ENCODE results near the gene AFAP1L2. TPM values are rescaled to one million over a fixed set of nuclear protein-coding genes. Genes with fewer than 3 reads are reported as not detected.

AFAP1L2 gene
- polyA plus RNA-seq, 3 donors: 0.01 to 0.43 TPM; not detected in 1

- TF ChIP-seq CTCF (IDR thresholded peaks at IDR 0.05): no peak
These were observed 81.3 kb downstream of the AFAP1L2 start for GRCh38 chr10:114323023-114323422.

GRCh38 chr10:114322344-114322743 lies 82.0 kb downstream of the AFAP1L2 start:
- 98% methylated on average over 5 of the region's 5 CpGs for WGBS (ENCODE audit: insufficient coverage)
- H3K27me3 ChIP-seq (ENCODE audit: control insufficient read depth in 2 of 2, insufficient read depth in 2 of 2, low read length in 2 of 2): no peaks in the 10 kb centered on the region
- no peak overlapping the region for H3K4me3 Mint-ChIP-seq
- no peaks in the 10 kb centered on the region for H3K4me1 Mint-ChIP-seq
- H3K27me3 Mint-ChIP-seq (ENCODE audit: low read depth in 3 of 3): peaks cover 0 to 5% (median 0%) of the 10 kb centered on the region in 3 donors
- H3K27ac Mint-ChIP-seq: no peak overlapping the region
- TF ChIP-seq CTCF (IDR thresholded peaks at IDR 0.05): no peak
- no peaks in the 10 kb centered on the region for H3K36me3 Mint-ChIP-seq
- H3K4me2 ChIP-seq (replicated peaks; ENCODE audit: extremely low read depth, low read length, poor library complexity, severe bottlenecking): no peak overlapping the region
- H3K4me1 ChIP-seq (ENCODE audit: control insufficient read depth in 1 of 2, insufficient read depth in 2 of 2, low read length in 2 of 2): no peaks in the 10 kb centered on the region
- H3K9ac ChIP-seq (ENCODE audit: insufficient read depth, low read length, poor library complexity, severe bottlenecking): no peak overlapping the region
- H3K36me3 ChIP-seq (replicated peaks in 1 of 2; ENCODE audit: control insufficient read depth in 1 of 2, insufficient read depth in 2 of 2, low read length in 2 of 2): no peaks in the 10 kb centered on the region
- no peak overlapping the region for H2AFZ ChIP-seq (ENCODE audit: insufficient read depth, low read depth, low read length, poor library complexity, severe bottlenecking)
- no peaks in the 10 kb centered on the region for H3K9me3 ChIP-seq (replicated peaks in 1 of 2; ENCODE audit: control insufficient read depth in 1 of 2, insufficient read depth in 1 of 2, low read length in 2 of 2)
- intact Hi-C loops (cut with micrococcal nuclease): no loop called here
- no peak for DNase-seq
- H3K27ac ChIP-seq (ENCODE audit: low read depth in 1 of 2, low read length in 2 of 2): no peak overlapping the region
- H4K20me1 ChIP-seq (ENCODE audit: insufficient read depth, low read length): no peaks in the 10 kb centered on the region
- peaks cover 0 to 9% (median 0%) of the 10 kb centered on the region in 7 donors for H3K9me3 Mint-ChIP-seq
- H3K4me3 ChIP-seq (replicated peaks in 1 of 3; ENCODE audit: low read depth in 2 of 3, low read length in 3 of 3): no peak overlapping the region
- H3K79me2 ChIP-seq (ENCODE audit: insufficient read depth, low read length): no peaks in the 10 kb centered on the region

More at GRCh38 chr10:114323023-114323422, 81.3 kb downstream of the AFAP1L2 start:
- no peak overlapping the region for H3K4me2 ChIP-seq (replicated peaks; ENCODE audit: extremely low read depth, low read length, poor library complexity, severe bottlenecking)
- intact Hi-C loops (cut with micrococcal nuclease): no loop called here
- 100% methylated on average over 4 of the region's 5 CpGs for WGBS (ENCODE audit: insufficient coverage)
- no peaks in the 10 kb centered on the region for H3K9me3 ChIP-seq (replicated peaks in 1 of 2; ENCODE audit: control insufficient read depth in 1 of 2, insufficient read depth in 1 of 2, low read length in 2 of 2)
- Mint-ChIP-seq H3K4me3 (no peak overlapping the region), H3K9me3 (peaks cover 0 to 9% (median 0%) of the 10 kb centered on the region in 7 donors), H3K36me3 (no peaks in the 10 kb centered on the region), H3K4me1 (no peaks in the 10 kb centered on the region), H3K27ac (no peak overlapping the region), H3K27me3 (ENCODE audit: low read depth in 3 of 3) (peaks cover 0 to 5% (median 0%) of the 10 kb centered on the region in 3 donors)
- DNase-seq: no peak
- no peaks in the 10 kb centered on the region for H3K27me3 ChIP-seq (ENCODE audit: control insufficient read depth in 2 of 2, insufficient read depth in 2 of 2, low read length in 2 of 2)
- H3K79me2 ChIP-seq (ENCODE audit: insufficient read depth, low read length): no peaks in the 10 kb centered on the region
- no peaks in the 10 kb centered on the region for H4K20me1 ChIP-seq (ENCODE audit: insufficient read depth, low read length)
- H3K27ac ChIP-seq (ENCODE audit: low read depth in 1 of 2, low read length in 2 of 2): no peak overlapping the region
- H3K4me3 ChIP-seq (replicated peaks in 1 of 3; ENCODE audit: low read depth in 2 of 3, low read length in 3 of 3): no peak overlapping the region
- H2AFZ ChIP-seq (ENCODE audit: insufficient read depth, low read depth, low read length, poor library complexity, severe bottlenecking): no peak overlapping the region
- H3K9ac ChIP-seq (ENCODE audit: insufficient read depth, low read length, poor library complexity, severe bottlenecking): no peak overlapping the region
- H3K4me1 ChIP-seq (ENCODE audit: control insufficient read depth in 1 of 2, insufficient read depth in 2 of 2, low read length in 2 of 2): no peaks in the 10 kb centered on the region
- H3K36me3 ChIP-seq (replicated peaks in 1 of 2; ENCODE audit: control insufficient read depth in 1 of 2, insufficient read depth in 2 of 2, low read length in 2 of 2): no peaks in the 10 kb centered on the region
